Spinal cord (tissue), 10 donors: ENCODE results near the gene DFFA. TPM values are rescaled to one million over a fixed set of nuclear protein-coding genes. Genes with fewer than 3 reads are reported as not detected.
A peak's percentile ranks its signal among the peaks of the same experiment; 100 is the strongest.

Experiments used
- DNase-seq, 6 donors: peaks; one replicate each; pipeline versions ENCODE4 v3.0.0 to v3.0.0-alpha.2; 2013 to 2015; ENCODE audit warnings: low spot score in 6 of 6, low read depth in 4 of 6
- H3K27ac ChIP-seq: one replicate; pipeline ENCODE4 v1.5.1; 2013; ENCODE audit warnings: low read depth, low read length, control low read depth
- H3K27me3 ChIP-seq: one replicate; pipeline ENCODE4 v1.6.1; 2013; ENCODE audit warnings: low read length; ENCODE audit not compliant: control insufficient read depth, insufficient read depth
- H3K36me3 ChIP-seq: one replicate; pipeline ENCODE4 v1.6.1; 2013; ENCODE audit warnings: low read length; ENCODE audit not compliant: control insufficient read depth, insufficient read depth
- H3K4me1 ChIP-seq: one replicate; pipeline ENCODE4 v1.6.1; 2013; ENCODE audit warnings: low read length; ENCODE audit not compliant: control insufficient read depth, insufficient read depth
- H3K4me3 ChIP-seq: one replicate; pipeline ENCODE4 v1.5.1; 2013; ENCODE audit warnings: low read depth, low read length, control low read depth
- H3K9me3 ChIP-seq: one replicate; pipeline ENCODE4 v1.6.1; 2013; ENCODE audit warnings: low read length; ENCODE audit not compliant: control insufficient read depth, insufficient read depth
- WGBS: methylation state at CpG from one replicate; pipeline ENCODE4 v1.1.5; 2013; ENCODE audit warnings: missing lambda C conversion rate; ENCODE audit not compliant: insufficient coverage; 5-methylcytosine and 5-hydroxymethylcytosine counted together
- polyA plus RNA-seq, 2 donors: library from polyadenylated mRNA; unstranded; fragments of 120-200 nt; gene quantifications; one replicate each; pipeline ENCODE4 v1.2.1, GENCODE V29; 2013; ENCODE audit not compliant: insufficient read length in 2 of 2
- total RNA-seq, 2 donors: library from RNA; depleted of rRNA in 1 of 2; stranded (reverse); fragments of 120-200 nt in 1 of 2; fragments of >200 nt in 1 of 2; gene quantifications; one replicate each; pipeline versions ENCODE4 v1.2.3 to v1.2.4, GENCODE V29; 2013 to 2014
- donor health status: healthy.

Gene DFFA
- total and polyA plus RNA-seq, 4 donors, result 33.9 to 39.5 (median 35.8) TPM

DNA sequence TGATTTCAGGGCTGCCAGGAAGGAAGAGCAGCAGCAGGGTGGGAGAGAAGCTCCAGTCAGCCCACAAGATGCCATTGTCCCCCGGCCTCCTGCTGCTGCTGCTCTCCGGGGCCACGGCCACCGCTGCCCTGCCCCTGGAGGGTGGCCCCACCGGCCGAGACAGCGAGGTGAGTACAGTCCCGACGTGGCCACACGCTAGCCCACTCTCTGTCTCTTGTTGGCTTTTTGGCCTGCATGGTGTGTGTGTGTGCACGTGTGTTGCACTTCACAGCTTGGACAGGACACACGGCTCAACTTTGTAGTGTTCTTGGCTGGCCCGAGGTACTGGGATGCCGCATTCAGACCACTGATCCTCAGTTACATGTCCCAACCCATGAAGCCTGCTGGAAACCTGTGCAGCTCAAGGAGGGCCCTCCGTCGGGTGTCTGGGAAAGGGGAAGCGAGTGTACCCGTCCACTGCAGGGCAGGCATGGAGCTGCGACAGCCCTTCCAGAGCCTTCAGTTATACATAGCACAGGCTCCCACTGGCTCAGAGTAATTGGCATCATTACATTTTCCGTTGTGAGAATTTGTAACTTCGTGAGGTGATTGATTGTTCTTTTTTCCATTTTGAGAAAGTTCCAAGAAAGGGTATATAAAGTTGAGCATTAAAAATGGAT is 22.0 kb downstream of the DFFA start:
- H3K27me3 ChIP-seq, result no peaks in the 10 kb centered on the region
- no peak overlapping the region for H3K27ac ChIP-seq
- peaks cover 17% of the 10 kb centered on the region for H3K36me3 ChIP-seq
- no peak overlapping the region for H3K4me3 ChIP-seq
- WGBS, result 87% methylated on average over 16 of the region's 21 CpGs
- H3K9me3 ChIP-seq, result no peaks in the 10 kb centered on the region
- peak in 1 of 6 donors; percentile 20 for DNase-seq
- H3K4me1 ChIP-seq, result peaks cover 13% of the 10 kb centered on the region

GRCh38 chr1:10449751-10450150 is 22.6 kb downstream of the DFFA start, which contains the start of gene CORT:
CORT (plus strand) TSS chr1:10450031; CDS start chr1:10450224, 193 bp downstream.
- Histone ChIP-seq H3K4me1 (peaks cover 13% of the 10 kb centered on the region), H3K27ac (no peak within 1 kb of the TSS), H3K36me3 (peaks cover 17% of the 10 kb centered on the region), H3K27me3 (no peaks in the 10 kb centered on the region), H3K4me3 (no peak within 1 kb of the TSS), H3K9me3 (no peaks in the 10 kb centered on the region)
- 92% methylated on average over 2 of the region's 10 CpGs for WGBS
- DNase-seq, result peak in 1 of 6 donors; percentile 62

- Histone ChIP-seq H3K27me3 (no peaks in the 10 kb centered on the region), H3K36me3 (peaks cover 25% of the 10 kb centered on the region), H3K4me1 (peaks cover 13% of the 10 kb centered on the region), H3K9me3 (no peaks in the 10 kb centered on the region), H3K27ac (no peak overlapping the region), H3K4me3 (no peak overlapping the region)
- 97% methylated on average over 5 of the region's 7 CpGs for WGBS
- no peak for DNase-seq
Observed at GRCh38 chr1:10446790-10447422, 25.4 kb downstream of the DFFA start.

- DNase-seq, result no peak
- 93% methylated on average over 6 of the region's 7 CpGs for WGBS
Observed at GRCh38 chr1:10444795-10445397, 27.4 kb downstream of the DFFA start.

GRCh38 chr1:10444248-10444647 is 28.1 kb downstream of the DFFA start:
- 95% methylated on average over 2 of the region's 6 CpGs for WGBS

More at GRCh38 chr1:10444795-10445397, 27.4 kb downstream of the DFFA start:
- no peak overlapping the region for H3K4me3 ChIP-seq
- H3K36me3 ChIP-seq, result peaks cover 20% of the 10 kb centered on the region
- H3K9me3 ChIP-seq, result no peaks in the 10 kb centered on the region
- H3K27ac ChIP-seq, result no peak overlapping the region
- H3K27me3 ChIP-seq, result no peaks in the 10 kb centered on the region
- peaks cover 2% of the 10 kb centered on the region for H3K4me1 ChIP-seq

GRCh38 chr1:10440794-10441193 is 31.5 kb downstream of the DFFA start:
- Histone ChIP-seq H3K27me3 (no peaks in the 10 kb centered on the region), H3K4me1 (no peaks in the 10 kb centered on the region), H3K4me3 (no peak overlapping the region), H3K36me3 (peaks cover 11% of the 10 kb centered on the region), H3K27ac (no peak overlapping the region), H3K9me3 (no peaks in the 10 kb centered on the region)
- DNase-seq, result no peak
- 85% methylated on average over 3 of the region's 5 CpGs for WGBS

More at GRCh38 chr1:10444248-10444647, 28.1 kb downstream of the DFFA start:
- no peaks in the 10 kb centered on the region for H3K4me1 ChIP-seq
- H3K27ac ChIP-seq, result no peak overlapping the region
- no peaks in the 10 kb centered on the region for H3K27me3 ChIP-seq
- H3K4me3 ChIP-seq, result no peak overlapping the region
- DNase-seq, result no peak
- H3K36me3 ChIP-seq, result peaks cover 18% of the 10 kb centered on the region
- H3K9me3 ChIP-seq, result no peaks in the 10 kb centered on the region

DNA sequence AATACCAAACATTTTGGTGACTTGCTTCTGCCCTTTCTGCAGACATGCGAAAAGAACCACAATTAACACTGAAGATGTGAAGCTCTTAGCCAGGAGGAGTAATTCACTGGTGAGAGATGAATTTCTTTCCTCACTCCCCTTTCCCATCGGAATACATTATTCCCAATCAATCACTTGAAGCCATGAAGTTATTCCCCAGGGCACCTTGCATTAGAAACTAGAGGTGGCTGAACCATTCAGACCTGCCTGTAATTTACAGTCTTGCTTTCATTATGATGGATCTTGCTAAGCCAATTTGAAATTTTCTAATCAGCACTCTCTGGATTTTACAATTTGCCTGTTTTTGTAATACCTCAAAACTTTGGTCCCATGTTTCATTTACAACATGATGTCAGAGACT is 32.0 kb downstream of the DFFA start:
- 88% methylated on average over 1 of the region's 2 CpGs for WGBS
- Histone ChIP-seq H3K9me3 (no peaks in the 10 kb centered on the region), H3K27ac (no peak overlapping the region), H3K4me1 (no peaks in the 10 kb centered on the region), H3K36me3 (peaks cover 11% of the 10 kb centered on the region), H3K27me3 (no peaks in the 10 kb centered on the region), H3K4me3 (no peak overlapping the region)
- peak in 1 of 6 donors; percentile 36 for DNase-seq

- Histone ChIP-seq H3K27me3 (no peaks in the 10 kb centered on the region), H3K36me3 (peaks cover 11% of the 10 kb centered on the region), H3K9me3 (no peaks in the 10 kb centered on the region), H3K4me1 (no peaks in the 10 kb centered on the region), H3K4me3 (no peak overlapping the region), H3K27ac (no peak overlapping the region)
- 100% methylated on average over 2 of the region's 7 CpGs for WGBS
- DNase-seq, result no peak
Observed at GRCh38 chr1:10438677-10439163, 33.6 kb downstream of the DFFA start.

GRCh38 chr1:10437052-10437451 is 35.3 kb downstream of the DFFA start:
- Histone ChIP-seq H3K9me3 (no peaks in the 10 kb centered on the region), H3K27ac (no peak overlapping the region), H3K4me1 (peaks cover 4% of the 10 kb centered on the region), H3K36me3 (peaks cover 3% of the 10 kb centered on the region), H3K4me3 (no peak overlapping the region), H3K27me3 (no peaks in the 10 kb centered on the region)
- WGBS, result no CpG with 5 or more reads among the region's 1 CpG
- no peak for DNase-seq
